UCSD-AML1 (cell line): Measurements from ENCODE around the gene C2orf76.
"Not testable (repeated sequence)": the region's sequence is repeated elsewhere in the genome, so short reads cannot be mapped to it uniquely, and the experiment has no call there.

Experiments used
- DNase-seq: peaks from one replicate; lab custom pipeline; 2025; ENCODE audit not compliant: unreplicated experiment; lab: John Stamatoyannopoulos, UW

The C2orf76 gene

GRCh38 chr2:119366649-119367471 lies at the start of gene C2orf76, which contains the start of gene DBI:
Gene C2orf76 (minus strand): TSS chr2:119366834. CDS start chr2:119339959, 26,875 bp downstream.
Gene DBI (plus strand): TSS chr2:119366977. CDS start chr2:119367052, 75 bp downstream.
- peak; percentile 97 for DNase-seq

- no peak for DNase-seq
Observed at GRCh38 chr2:119415630-119416029, 49.0 kb upstream of the C2orf76 start.

GRCh38 chr2:119414894-119415293 lies 48.3 kb upstream of the C2orf76 start:
- no peak for DNase-seq

- DNase-seq = no peak
Observed at GRCh38 chr2:119409506-119409905, 42.9 kb upstream of the C2orf76 start.

GRCh38 chr2:119408221-119408619 lies 41.6 kb upstream of the C2orf76 start:
- no peak for DNase-seq

- DNase-seq = no peak
Observed at GRCh38 chr2:119407430-119408220, 41.0 kb upstream of the C2orf76 start.

- DNase-seq = no peak
Observed at GRCh38 chr2:119405151-119405550, 38.5 kb upstream of the C2orf76 start.

- DNase-seq = not testable (repeated sequence)
Observed at GRCh38 chr2:119403618-119404017, 37.0 kb upstream of the C2orf76 start.

GRCh38 chr2:119402645-119403560 lies 36.3 kb upstream of the C2orf76 start:
- DNase-seq = no peak

GRCh38 chr2:119402106-119402505 lies 35.5 kb upstream of the C2orf76 start:
- no peak for DNase-seq

- no peak for DNase-seq
Observed at GRCh38 chr2:119397196-119397595, 30.6 kb upstream of the C2orf76 start.

GRCh38 chr2:119393971-119394748 lies 27.5 kb upstream of the C2orf76 start:
- DNase-seq = no peak

GRCh38 chr2:119389615-119390306 lies 23.1 kb upstream of the C2orf76 start:
- DNase-seq = no peak

GRCh38 chr2:119387381-119388129 lies 20.9 kb upstream of the C2orf76 start:
- DNase-seq = peak; percentile 35

- no peak for DNase-seq
Observed at GRCh38 chr2:119385466-119385865, 18.8 kb upstream of the C2orf76 start.

- DNase-seq = no peak
Observed at GRCh38 chr2:119384971-119385370, 18.3 kb upstream of the C2orf76 start.

- DNase-seq = no peak
Observed at GRCh38 chr2:119383410-119384140, 16.9 kb upstream of the C2orf76 start.

- no peak for DNase-seq
Observed at GRCh38 chr2:119378566-119378965, 11.9 kb upstream of the C2orf76 start.
